HG02571 (cell line): Measurements from ENCODE around the gene AFF2.
A peak's percentile ranks its signal among the peaks of the same experiment; 100 is the strongest.

Experiments used
- ATAC-seq: cut with Tn5 transposase; IDR thresholded peaks from one replicate; pipeline ENCODE4 v1.9.1; 2021; ENCODE audit warnings: mild to moderate bottlenecking, moderate library complexity; ENCODE audit not compliant: unreplicated experiment

AFF2 gene

DNA sequence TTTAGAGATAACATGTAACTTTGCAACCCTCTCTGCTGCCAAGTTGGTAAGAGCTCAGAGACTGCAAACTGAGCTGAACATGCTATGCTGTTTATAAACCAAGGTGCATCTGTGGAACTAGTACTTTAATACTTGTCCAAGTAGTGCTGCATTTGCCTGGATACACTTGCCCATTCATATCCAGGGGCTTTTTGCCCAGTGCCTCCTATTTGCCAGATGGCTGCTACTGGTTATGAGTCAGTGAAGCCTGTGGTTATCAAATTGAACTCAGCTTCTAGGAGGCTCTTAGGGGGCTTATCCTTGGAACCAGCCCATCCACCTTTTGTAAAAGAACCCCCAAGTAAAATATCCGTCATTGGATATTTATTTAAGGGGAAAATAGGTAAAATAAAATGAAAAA is 79.6 kb downstream of the AFF2 start:
- no peak for ATAC-seq

DNA sequence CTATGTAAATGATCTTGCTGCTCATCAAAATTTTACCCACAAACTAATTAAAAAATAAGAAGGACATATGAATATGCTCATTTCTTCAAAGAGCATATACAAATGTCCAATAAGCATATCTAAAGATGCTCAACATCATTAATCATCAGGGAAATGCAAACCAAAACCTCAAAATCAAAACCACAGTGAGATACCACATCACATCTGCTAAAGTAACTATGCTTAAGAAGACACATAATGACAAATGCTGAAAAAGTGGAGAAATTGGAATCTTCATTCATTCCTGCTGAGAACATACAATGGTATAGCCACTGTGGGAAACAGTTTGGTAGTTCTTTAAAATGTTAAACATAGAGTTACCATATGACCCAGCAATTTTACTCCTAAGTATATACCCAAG is 81.9 kb downstream of the AFF2 start:
- ATAC-seq, result no peak

GRCh38 chrX:148588649-148589310 is 88.4 kb downstream of the AFF2 start:
- ATAC-seq, result no peak

DNA sequence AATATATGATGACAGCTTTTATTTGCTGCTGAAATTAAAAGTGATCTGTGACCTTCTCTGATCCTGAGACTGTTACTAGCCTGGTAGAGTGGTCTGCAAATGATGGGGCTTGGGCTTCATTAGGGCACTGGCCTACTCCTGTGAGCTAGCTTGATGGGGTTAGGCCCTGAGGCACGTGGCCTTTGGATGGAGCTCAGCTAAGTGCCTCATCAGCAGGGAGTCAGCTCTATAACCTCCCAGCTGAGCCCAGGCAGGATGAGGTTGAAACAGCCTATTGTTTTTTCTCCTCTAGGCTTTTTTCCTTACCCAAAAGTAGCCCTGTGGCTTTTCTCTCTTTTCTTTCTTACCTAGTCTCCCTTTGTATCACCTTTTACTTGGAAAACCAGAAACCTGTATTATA is 92.2 kb downstream of the AFF2 start:
- ATAC-seq, result no peak

DNA sequence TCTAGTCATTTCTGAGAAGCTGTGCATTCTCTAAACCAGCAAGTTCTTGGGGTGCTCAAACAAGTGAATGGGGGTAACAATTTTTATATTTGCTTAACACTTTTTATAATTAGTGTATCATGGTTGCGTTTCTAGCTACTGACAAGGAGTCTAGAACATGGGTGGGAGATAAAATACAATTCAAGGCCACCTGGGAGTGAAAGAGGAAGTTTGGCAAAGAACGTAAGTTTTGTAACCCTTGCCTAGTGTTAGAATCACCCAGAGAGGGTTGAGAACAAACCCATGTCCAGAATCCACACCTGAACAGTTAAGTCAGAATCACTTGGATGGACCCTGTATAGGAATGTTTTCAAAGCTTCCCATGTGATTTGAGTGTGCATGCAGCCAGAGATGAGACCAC is 92.7 kb downstream of the AFF2 start:
- ATAC-seq, result no peak

DNA sequence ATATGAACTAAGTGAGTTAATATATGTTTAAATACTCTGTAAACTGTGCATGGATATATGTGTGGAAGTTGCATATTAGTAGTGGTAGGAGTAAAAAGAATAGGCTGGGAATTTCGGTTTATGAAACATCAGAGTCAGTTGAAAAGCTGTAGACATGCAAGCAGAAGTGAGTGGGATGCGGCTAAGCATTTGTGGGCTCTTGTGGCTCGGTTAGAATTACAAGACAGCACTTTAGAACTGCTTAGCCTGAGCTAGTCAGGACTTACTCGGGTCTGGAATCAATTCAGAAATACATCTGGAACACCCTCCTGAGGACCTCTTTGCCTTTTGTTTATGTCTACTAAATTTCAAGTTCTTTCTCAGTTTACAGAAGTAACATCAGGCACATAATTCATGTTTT is 93.6 kb downstream of the AFF2 start:
- no peak for ATAC-seq

DNA sequence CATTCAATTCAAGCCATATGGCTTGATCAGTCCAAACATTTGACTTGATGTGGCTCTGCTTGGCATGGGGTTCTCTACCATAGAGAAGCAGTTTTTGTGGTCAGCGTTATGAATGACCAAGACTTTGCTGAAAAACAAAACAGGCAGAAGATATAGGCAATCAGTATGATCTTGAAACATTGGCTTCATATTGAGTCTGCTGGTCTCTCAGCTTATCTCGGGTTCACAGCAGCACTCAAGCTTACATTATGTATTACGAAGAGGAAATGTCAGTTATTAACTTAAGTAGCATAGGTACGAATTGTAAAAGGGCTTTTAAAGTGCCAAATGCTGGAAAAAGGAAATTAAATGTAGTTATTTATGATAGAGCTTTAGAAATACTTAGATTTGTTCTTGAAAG is 99.0 kb downstream of the AFF2 start:
- ATAC-seq, result no peak

DNA sequence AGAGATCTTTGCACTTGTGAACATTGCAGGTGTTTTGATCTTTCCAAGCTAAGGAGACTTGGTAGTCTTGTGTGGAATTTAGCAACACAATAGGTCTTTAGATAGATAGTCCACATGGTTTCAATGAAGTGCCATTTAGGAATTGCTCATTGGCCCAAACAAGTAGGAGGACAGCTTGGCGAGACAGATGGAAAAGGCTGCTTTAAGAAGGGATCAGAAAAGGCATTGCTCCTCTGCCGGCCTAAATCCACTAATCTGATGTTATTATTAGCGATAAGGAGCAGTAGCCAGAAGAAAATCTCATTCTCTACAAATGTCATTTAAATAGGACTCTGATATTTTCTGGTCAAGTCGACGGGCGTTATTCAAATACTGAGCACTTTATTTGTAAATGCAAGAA is 99.7 kb downstream of the AFF2 start:
- ATAC-seq, result no peak

DNA sequence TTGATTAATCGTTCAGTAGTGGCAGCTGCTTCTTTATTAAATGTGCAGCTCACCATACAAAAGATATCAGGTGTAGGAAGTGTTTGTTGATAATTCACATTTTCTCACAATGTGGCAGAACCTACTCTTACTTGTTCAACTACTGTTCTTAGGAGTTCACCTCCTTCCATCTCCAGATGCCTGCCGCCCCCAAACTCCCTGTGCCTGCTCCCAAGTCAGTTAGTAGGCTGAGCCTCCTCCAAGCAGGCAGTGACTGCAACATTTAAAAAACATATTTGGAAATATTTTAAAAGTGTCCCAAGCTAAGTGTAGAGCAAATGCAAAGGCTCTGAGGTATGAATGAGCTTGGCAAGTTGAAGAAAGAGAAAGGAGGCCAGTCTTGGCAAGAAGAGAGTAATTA is 100.2 kb downstream of the AFF2 start:
- no peak for ATAC-seq

DNA sequence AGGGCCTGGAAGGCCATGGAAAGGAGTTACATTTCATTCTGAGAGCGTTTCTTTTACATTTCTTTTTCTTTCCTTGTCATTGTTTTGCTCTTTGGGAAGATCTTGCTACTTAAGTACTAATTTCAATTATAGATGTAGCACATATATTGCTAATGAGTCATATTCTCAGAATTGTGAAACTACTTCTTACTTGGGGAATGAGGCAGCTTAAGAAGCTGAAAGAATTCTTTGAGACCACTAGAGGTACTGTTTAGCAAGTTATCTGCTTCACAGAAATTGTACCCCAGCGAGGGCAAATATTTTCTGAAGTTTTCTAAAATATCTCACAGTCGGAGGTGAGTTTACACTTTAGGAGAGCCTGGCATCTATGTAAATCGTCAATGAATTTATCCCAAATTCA is 100.6 kb downstream of the AFF2 start:
- no peak for ATAC-seq

DNA sequence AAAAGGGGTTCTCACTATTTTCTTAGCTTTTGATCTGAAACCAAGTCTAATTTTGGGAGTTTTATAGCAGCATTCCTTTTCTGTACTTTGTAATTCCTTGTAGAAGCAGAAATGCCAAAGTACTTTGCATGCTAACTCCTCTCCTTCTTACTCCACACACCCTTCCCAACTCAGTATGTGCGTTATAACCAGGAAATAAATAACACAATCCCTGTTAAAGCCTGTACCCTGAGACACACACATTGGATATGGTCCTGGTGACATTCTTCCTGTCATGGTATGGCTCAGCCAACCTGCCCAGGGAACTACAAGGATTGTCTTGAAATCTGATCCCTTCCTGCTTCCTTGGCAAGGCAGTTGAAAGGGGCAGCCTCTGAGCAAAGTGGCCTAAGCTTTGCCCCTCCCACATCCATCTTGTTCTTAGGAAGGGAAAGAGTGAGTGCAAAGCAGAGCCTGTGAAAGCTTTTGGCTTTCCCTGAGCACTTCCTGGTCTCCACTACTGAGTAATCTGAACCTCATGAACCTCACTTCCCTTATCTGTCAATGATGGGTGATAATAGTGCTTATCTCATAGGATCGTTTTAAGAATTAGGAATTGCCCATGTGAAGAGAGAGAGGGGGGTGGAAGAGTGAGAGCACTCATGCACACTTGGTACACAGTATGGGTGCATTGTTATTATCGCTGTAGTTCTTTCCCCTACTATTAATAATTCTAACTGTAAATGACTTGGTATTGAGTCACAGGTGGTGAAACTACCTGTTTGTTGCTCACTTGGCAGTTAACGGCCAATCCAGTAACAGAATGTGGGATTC is 109.3 kb downstream of the AFF2 start:
- peak; percentile 69 for ATAC-seq

- peak; percentile 50 for ATAC-seq
Observed at GRCh38 chrX:148610328-148610698, 109.9 kb downstream of the AFF2 start.

GRCh38 chrX:148611993-148612392 is 111.6 kb downstream of the AFF2 start:
- ATAC-seq, result no peak

GRCh38 chrX:148612431-148612830 is 112.0 kb downstream of the AFF2 start:
- ATAC-seq, result no peak

- ATAC-seq, result no peak
Observed at GRCh38 chrX:148613636-148614035, 113.2 kb downstream of the AFF2 start.

- no peak for ATAC-seq
Observed at GRCh38 chrX:148615491-148615890, 115.1 kb downstream of the AFF2 start.

- ATAC-seq, result no peak
Observed at GRCh38 chrX:148618470-148619445, 118.3 kb downstream of the AFF2 start.

- ATAC-seq, result no peak
Observed at GRCh38 chrX:148620023-148620422, 119.6 kb downstream of the AFF2 start.

- no peak for ATAC-seq
Observed at GRCh38 chrX:148624951-148625474, 124.6 kb downstream of the AFF2 start.

GRCh38 chrX:148628621-148629020 is 128.2 kb downstream of the AFF2 start:
- no peak for ATAC-seq

DNA sequence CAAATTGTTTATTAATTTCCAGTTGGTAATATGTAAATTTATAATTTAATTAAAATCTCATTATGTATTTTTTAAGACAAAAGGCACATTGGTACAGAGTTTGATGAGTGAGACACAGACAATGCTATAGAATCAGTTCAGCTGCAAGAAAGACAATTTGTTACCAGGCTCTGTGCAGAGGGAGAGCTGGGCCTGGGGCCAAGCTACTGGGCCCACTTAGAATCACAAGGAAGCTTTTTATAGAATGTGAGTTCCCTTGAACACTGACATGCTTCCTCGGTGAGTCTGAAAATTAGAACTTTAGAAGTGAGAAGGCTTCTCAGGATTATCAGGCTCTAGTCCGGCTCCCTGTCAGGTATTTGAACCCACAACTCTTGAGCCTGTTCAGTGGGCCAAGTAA is 129.0 kb downstream of the AFF2 start:
- no peak for ATAC-seq
